Panc1 (cell line): Measurements from ENCODE around the gene MOXD1.

Experiments
- POLR2AphosphoS5 ChIP-seq: IDR thresholded peaks from 2 replicates; pipeline ENCODE4 v1.6.1; 2012; ENCODE audit warnings: mild to moderate bottlenecking, low read depth, low read length, moderate library complexity
- SIN3A ChIP-seq: IDR thresholded peaks from 2 replicates; pipeline ENCODE4 v1.6.1; 2012; ENCODE audit warnings: low read depth, mild to moderate bottlenecking, low read length, moderate library complexity, borderline replicate concordance; ENCODE audit not compliant: insufficient read depth
- TCF7L2 ChIP-seq: IDR thresholded peaks from 2 replicates; pipeline ENCODE4 v1.6.1; 2011; ENCODE audit warnings: mild to moderate bottlenecking, low read depth, low read length, inconsistent platforms
- TF ChIP-seq, protein P1 (sequence below): fragments of 450-650 bp; IDR thresholded peaks from 2 replicates; pipeline ENCODE4 v1.5.1; 2017; ENCODE audit warnings: mild to moderate bottlenecking
- TF ChIP-seq, protein P2 (sequence below), 2 experiments: IDR thresholded peaks; 2 replicates each; pipeline ENCODE4 v1.6.1; 2011 to 2012; ENCODE audit warnings: low read depth in 2 of 2, control low read depth in 1 of 2, low read length in 1 of 2, mild to moderate bottlenecking in 1 of 2, moderate library complexity in 1 of 2; ENCODE audit not compliant: insufficient read depth in 1 of 2

GRCh38 chr6:132368916-132369481, 32.3 kb downstream of the MOXD1 start:
- TF ChIP-seq, protein P1, sequence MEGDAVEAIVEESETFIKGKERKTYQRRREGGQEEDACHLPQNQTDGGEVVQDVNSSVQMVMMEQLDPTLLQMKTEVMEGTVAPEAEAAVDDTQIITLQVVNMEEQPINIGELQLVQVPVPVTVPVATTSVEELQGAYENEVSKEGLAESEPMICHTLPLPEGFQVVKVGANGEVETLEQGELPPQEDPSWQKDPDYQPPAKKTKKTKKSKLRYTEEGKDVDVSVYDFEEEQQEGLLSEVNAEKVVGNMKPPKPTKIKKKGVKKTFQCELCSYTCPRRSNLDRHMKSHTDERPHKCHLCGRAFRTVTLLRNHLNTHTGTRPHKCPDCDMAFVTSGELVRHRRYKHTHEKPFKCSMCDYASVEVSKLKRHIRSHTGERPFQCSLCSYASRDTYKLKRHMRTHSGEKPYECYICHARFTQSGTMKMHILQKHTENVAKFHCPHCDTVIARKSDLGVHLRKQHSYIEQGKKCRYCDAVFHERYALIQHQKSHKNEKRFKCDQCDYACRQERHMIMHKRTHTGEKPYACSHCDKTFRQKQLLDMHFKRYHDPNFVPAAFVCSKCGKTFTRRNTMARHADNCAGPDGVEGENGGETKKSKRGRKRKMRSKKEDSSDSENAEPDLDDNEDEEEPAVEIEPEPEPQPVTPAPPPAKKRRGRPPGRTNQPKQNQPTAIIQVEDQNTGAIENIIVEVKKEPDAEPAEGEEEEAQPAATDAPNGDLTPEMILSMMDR = no peak
- TF ChIP-seq POLR2AphosphoS5 = no peak
- TF ChIP-seq, protein P2, sequence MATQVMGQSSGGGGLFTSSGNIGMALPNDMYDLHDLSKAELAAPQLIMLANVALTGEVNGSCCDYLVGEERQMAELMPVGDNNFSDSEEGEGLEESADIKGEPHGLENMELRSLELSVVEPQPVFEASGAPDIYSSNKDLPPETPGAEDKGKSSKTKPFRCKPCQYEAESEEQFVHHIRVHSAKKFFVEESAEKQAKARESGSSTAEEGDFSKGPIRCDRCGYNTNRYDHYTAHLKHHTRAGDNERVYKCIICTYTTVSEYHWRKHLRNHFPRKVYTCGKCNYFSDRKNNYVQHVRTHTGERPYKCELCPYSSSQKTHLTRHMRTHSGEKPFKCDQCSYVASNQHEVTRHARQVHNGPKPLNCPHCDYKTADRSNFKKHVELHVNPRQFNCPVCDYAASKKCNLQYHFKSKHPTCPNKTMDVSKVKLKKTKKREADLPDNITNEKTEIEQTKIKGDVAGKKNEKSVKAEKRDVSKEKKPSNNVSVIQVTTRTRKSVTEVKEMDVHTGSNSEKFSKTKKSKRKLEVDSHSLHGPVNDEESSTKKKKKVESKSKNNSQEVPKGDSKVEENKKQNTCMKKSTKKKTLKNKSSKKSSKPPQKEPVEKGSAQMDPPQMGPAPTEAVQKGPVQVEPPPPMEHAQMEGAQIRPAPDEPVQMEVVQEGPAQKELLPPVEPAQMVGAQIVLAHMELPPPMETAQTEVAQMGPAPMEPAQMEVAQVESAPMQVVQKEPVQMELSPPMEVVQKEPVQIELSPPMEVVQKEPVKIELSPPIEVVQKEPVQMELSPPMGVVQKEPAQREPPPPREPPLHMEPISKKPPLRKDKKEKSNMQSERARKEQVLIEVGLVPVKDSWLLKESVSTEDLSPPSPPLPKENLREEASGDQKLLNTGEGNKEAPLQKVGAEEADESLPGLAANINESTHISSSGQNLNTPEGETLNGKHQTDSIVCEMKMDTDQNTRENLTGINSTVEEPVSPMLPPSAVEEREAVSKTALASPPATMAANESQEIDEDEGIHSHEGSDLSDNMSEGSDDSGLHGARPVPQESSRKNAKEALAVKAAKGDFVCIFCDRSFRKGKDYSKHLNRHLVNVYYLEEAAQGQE (IDR thresholded peaks at IDR 0.05; ENCODE audit: insufficient read depth in 1 of 2, low read depth in 2 of 2, low read length in 1 of 2) = no peak
- no peak for TF ChIP-seq SIN3A
- no peak for TF ChIP-seq TCF7L2
